NCI-H1694 treated with DMSO at 0.1 percent for 48 hours (cell line): ENCODE results near the gene BIRC5.

Experiments used
- DNase-seq: peaks from one replicate; lab custom pipeline; 2025; lab: John Stamatoyannopoulos, UW

Gene BIRC5

GRCh38 chr17:78256707-78257591 is 42.9 kb downstream of the BIRC5 start:
- no peak for DNase-seq

GRCh38 chr17:78257810-78258322 is 43.8 kb downstream of the BIRC5 start:
- DNase-seq = no peak

- DNase-seq = no peak
These were observed 44.5 kb downstream of the BIRC5 start for GRCh38 chr17:78258323-78259191.

GRCh38 chr17:78259192-78259554 is 45.1 kb downstream of the BIRC5 start:
- DNase-seq = no peak

GRCh38 chr17:78263063-78263735 is 49.1 kb downstream of the BIRC5 start:
- no peak for DNase-seq

- DNase-seq = no peak
These were observed 49.8 kb downstream of the BIRC5 start for GRCh38 chr17:78263736-78264340.

- no peak for DNase-seq
These were observed 50.5 kb downstream of the BIRC5 start for GRCh38 chr17:78264590-78264989.

- no peak for DNase-seq
These were observed 51.1 kb downstream of the BIRC5 start for GRCh38 chr17:78265121-78265520.

GRCh38 chr17:78266231-78266631 is 52.2 kb downstream of the BIRC5 start:
- DNase-seq = no peak

- DNase-seq = no peak
These were observed 52.7 kb downstream of the BIRC5 start for GRCh38 chr17:78266771-78267170.

GRCh38 chr17:78267253-78268073 is 53.4 kb downstream of the BIRC5 start:
- no peak for DNase-seq

GRCh38 chr17:78268191-78268874 is 54.3 kb downstream of the BIRC5 start:
- no peak for DNase-seq

GRCh38 chr17:78268951-78269905 is 55.2 kb downstream of the BIRC5 start:
- no peak for DNase-seq

GRCh38 chr17:78269955-78270381 is 55.9 kb downstream of the BIRC5 start:
- no peak for DNase-seq

- no peak for DNase-seq
These were observed 57.5 kb downstream of the BIRC5 start for GRCh38 chr17:78271419-78272170.

GRCh38 chr17:78272181-78272913 is 58.3 kb downstream of the BIRC5 start:
- peak; percentile 5 for DNase-seq

GRCh38 chr17:78272914-78273258 is 58.8 kb downstream of the BIRC5 start:
- DNase-seq = no peak

GRCh38 chr17:78273813-78274212 is 59.8 kb downstream of the BIRC5 start:
- no peak for DNase-seq
